Astrocyte of the cerebellum (primary cell): ENCODE data around the gene DUSP10.

Experiments used
- DNase-seq: peaks from one replicate; pipeline ENCODE4 v3.0.0-alpha.2; 2011; ENCODE audit warnings: low read depth
- H3K4me3 ChIP-seq: 2 replicates; pipeline ENCODE4 v1.5.1; 2011; ENCODE audit warnings: mild to moderate bottlenecking, low read depth, low read length, moderate library complexity
- in situ Hi-C: cut with HindIII; loops from 2 replicates; pipeline ENCODE4 v1.10.0; 2017; ENCODE audit warnings: low sequenced_read_pairs
- TF ChIP-seq, protein P1 (sequence below): IDR thresholded peaks from 2 replicates; pipeline ENCODE4 v1.5.1; 2012; ENCODE audit warnings: low read length, low read depth, moderate library complexity, mild to moderate bottlenecking; ENCODE audit errors: missing control alignments

DUSP10 gene

DNA sequence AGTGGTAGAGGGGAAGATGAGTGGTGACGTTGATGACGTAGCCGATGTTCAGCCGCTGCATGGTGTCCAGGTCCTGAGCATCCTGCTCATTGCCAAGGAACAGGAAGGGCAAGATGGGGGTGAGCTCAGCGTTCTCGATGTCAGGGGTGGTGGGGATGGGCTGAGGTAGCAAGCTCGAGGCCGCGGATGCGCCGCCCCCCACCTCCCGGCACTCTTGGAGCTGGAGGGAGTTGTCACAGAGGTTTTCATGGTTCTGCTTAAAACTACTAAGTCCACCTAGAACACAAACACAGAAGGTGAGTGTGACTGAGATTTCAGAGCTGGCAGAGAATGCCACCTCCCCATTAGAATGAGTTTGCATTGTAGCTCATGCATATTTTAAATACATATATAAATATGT, 35.7 kb downstream of the DUSP10 start:
- DNase-seq: no peak
- TF ChIP-seq, protein P1, sequence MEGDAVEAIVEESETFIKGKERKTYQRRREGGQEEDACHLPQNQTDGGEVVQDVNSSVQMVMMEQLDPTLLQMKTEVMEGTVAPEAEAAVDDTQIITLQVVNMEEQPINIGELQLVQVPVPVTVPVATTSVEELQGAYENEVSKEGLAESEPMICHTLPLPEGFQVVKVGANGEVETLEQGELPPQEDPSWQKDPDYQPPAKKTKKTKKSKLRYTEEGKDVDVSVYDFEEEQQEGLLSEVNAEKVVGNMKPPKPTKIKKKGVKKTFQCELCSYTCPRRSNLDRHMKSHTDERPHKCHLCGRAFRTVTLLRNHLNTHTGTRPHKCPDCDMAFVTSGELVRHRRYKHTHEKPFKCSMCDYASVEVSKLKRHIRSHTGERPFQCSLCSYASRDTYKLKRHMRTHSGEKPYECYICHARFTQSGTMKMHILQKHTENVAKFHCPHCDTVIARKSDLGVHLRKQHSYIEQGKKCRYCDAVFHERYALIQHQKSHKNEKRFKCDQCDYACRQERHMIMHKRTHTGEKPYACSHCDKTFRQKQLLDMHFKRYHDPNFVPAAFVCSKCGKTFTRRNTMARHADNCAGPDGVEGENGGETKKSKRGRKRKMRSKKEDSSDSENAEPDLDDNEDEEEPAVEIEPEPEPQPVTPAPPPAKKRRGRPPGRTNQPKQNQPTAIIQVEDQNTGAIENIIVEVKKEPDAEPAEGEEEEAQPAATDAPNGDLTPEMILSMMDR: no peak
- H3K4me3 ChIP-seq: no peak overlapping the region
- in situ Hi-C loops: no loop called here

DNA sequence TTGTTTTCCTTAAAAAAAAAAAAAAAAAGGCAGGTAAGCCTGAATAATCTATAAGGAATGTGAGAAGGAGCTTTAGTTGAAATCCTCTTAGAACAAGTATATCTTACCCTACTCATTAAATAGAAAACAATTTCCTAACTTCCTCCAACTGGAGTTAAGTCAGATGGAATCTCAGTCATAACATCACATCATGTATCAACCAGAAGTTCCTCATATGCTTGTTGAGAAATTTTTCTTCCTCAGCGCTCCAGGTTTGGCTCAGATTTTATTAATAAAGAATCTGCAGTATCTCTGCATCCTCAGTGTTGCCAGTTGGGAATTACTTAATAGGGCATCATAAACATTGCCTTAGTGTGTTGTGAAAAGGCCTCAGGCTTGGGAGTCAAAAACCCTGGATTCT, 37.6 kb downstream of the DUSP10 start:
- H3K4me3 ChIP-seq: no peak overlapping the region
- TF ChIP-seq, protein P1: no peak
- no peak for DNase-seq
- in situ Hi-C loops: no loop called here

DNA sequence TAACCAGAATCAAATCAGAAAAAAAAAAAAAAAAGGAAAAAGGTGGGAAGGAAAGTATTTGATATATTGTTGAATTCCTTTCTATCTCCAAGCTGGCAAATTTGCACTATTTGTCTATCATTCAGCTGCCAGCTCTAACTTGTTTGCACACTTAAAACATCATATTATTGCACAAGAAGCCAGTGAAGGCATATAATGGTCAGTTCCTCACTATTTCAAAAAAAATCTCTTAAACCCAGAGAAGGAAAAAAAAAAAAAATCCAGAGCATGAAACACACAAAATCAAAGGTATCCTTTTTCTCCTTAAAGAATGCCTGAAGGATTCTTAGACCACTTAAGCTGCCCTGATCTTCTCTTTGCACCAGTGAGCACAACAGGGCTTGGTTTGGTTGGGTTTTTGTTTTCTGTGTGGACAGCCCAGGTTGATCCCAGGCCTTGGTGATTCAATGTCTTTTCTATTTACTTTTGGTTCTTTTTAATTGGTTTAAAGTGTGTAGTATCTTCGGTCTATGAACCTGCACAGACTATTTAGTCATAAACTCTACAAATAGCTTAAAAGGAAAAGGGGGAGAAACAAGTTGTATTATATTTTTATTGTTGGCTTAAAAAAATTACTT, 40.2 kb downstream of the DUSP10 start:
- H3K4me3 ChIP-seq: no peak overlapping the region
- no peak for DNase-seq
- TF ChIP-seq, protein P1: no peak
- in situ Hi-C loops: no loop called here

DNA sequence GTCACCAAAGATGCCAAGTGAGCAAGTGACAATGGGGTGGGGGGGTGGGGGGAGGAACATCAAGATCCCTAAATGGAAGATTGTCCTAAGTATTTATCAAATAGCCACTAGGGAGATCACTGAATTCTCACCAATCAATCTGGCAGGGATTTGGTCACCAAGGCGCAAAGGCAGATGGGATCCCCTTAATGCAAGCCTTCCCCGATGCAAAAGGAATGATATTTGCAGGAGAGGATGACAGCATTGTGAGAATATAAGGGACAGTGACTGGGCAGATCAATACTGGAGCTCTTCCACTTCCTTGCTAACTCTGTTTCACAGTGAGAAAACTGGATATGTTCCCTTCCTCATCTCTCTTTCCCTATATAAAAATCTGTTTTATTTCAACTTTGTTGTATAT, 40.9 kb downstream of the DUSP10 start:
- TF ChIP-seq, protein P1: no peak
- in situ Hi-C loops: no loop called here
- no peak for DNase-seq
- no peak overlapping the region for H3K4me3 ChIP-seq

DNA sequence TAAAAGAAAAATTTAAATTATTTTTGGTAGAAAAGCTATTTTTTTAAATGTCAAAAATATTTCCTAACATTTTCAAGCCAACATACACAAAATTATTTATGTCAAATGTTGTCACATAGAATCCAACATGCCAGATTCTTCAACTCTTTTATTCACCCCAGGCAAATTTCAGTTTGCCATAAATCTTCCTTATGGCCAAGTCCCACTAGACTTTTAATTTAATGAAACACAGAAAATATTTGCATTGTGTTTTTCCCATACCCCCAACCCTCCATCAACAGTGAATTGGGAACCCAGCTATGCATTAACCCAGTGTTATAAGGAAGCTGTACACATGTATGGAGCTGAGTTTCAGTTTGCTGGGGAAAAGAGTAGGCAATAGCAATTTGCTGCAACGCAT, 41.4 kb downstream of the DUSP10 start:
- DNase-seq: no peak
- TF ChIP-seq, protein P1: no peak
- H3K4me3 ChIP-seq: no peak overlapping the region
- in situ Hi-C loops: no loop called here

DNA sequence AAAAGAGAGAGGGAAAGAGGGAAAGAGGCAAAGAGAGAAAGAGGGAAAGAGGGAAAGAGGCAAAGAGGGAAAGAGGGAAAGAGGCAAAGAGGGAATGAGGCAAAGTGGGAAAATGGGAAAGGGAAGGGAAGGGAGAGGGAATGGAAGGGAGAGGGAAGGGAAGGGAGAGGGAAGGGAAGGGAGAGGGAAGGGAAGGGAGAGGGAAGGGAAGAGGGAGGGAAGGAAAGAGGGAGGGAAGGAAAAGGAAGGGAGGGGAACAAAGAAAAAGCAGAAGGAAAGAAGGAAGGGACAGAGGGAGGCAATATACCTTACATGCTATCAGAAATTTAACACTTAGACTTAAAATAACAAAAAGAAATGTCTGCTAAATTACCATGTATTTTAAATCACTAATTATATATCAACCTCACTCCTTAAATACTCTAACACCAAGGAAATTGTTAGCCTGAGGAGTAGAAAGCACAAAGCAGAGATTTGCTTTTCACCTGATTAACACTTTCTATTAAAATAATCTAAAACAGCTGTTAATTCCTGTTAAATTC, 41.8 kb downstream of the DUSP10 start:
- no peak for DNase-seq
- H3K4me3 ChIP-seq: no peak overlapping the region
- in situ Hi-C loops: no loop called here
- TF ChIP-seq, protein P1: no peak
